ENCODE results near the gene PRRC1. TPM values are rescaled to one million over a fixed set of nuclear protein-coding genes. Genes with fewer than 3 reads are reported as not detected.

Gene PRRC1
- polyA plus RNA-seq, 1 of the 3 experiments (the other 2 are of a cell fraction) = 26.6 TPM

GRCh38 chr5:127563136-127563535 is 45.7 kb downstream of the PRRC1 start:
- Histone ChIP-seq H3K79me2 (ENCODE audit: insufficient read depth) (no peaks in the 10 kb centered on the region), H3K9ac (no peak overlapping the region), H3K4me3 (ENCODE audit: low read depth in 2 of 2, low read length in 1 of 2) (no peak overlapping the region), H3K27me3 (ENCODE audit: insufficient read depth) (peaks cover 23% of the 10 kb centered on the region; the same call in 1 of the 2 replicates), H3K9me3 (no peaks in the 10 kb centered on the region), H3K9me2 (no peaks in the 10 kb centered on the region), H3K36me3 (replicated peaks in 1 of 2; ENCODE audit: control insufficient read depth in 1 of 2, insufficient read depth in 2 of 2, low read length in 1 of 2) (no peaks in the 10 kb centered on the region), H3K27ac (ENCODE audit: low read depth in 2 of 2, low read length in 1 of 2) (no peak overlapping the region), H2AFZ (ENCODE audit: low read depth) (no peak overlapping the region), H3F3A (replicated peaks; ENCODE audit: insufficient read depth) (no peaks in the 10 kb centered on the region), H3K4me1 (ENCODE audit: control insufficient read depth in 1 of 2, insufficient read depth in 2 of 2, low read depth in 1 of 2, low read length in 1 of 2) (no peaks in the 10 kb centered on the region), H4K20me1 (ENCODE audit: insufficient read depth) (no peaks in the 10 kb centered on the region), H3K4me2 (no peak overlapping the region)
- POLR2A ChIA-PET = no interaction called here
- no peak for TF ChIP-seq EZH2phosphoT487 (IDR thresholded peaks at IDR 0.05; ENCODE audit: borderline replicate concordance, low read depth)
- no peak for TF ChIP-seq USF1 (IDR thresholded peaks at IDR 0.05; ENCODE audit: borderline replicate concordance, low read depth)
- no peak for TF ChIP-seq TAF1 (IDR thresholded peaks at IDR 0.05; ENCODE audit: borderline replicate concordance, low read depth, low read length)
- no peak for TF ChIP-seq POLR2AphosphoS5 (IDR thresholded peaks at IDR 0.05; ENCODE audit: low read depth, low read length)
- no peak for TF ChIP-seq FOSL2 (IDR thresholded peaks at IDR 0.05; ENCODE audit: borderline replicate concordance, low read depth)
- no peak for TF ChIP-seq NRF1 (IDR thresholded peaks at IDR 0.05; ENCODE audit: low read depth, low read length)
- CTCF ChIA-PET = interaction anchor here (0.6 to 2.2 kb wide), 9 partner anchors 10 to 1568 kb away, joined by 3 to 12 read pairs (median 4); no protein-coding TSS in a partner anchor
- no peak for DNase-seq
- WGBS (ENCODE audit: low lambda C conversion rate) = 33% methylated on average over 2 of the region's 2 CpGs

GRCh38 chr5:127564002-127564769 is 46.7 kb downstream of the PRRC1 start:
- Histone ChIP-seq H3K4me2 (no peak overlapping the region), H3K27ac (ENCODE audit: low read depth in 2 of 2, low read length in 1 of 2) (no peak overlapping the region), H3K9me2 (no peaks in the 10 kb centered on the region), H3F3A (replicated peaks; ENCODE audit: insufficient read depth) (no peaks in the 10 kb centered on the region), H3K4me1 (ENCODE audit: control insufficient read depth in 1 of 2, insufficient read depth in 2 of 2, low read depth in 1 of 2, low read length in 1 of 2) (no peaks in the 10 kb centered on the region), H3K9ac (no peak overlapping the region), H3K4me3 (ENCODE audit: low read depth in 2 of 2, low read length in 1 of 2) (no peak overlapping the region; a peak in 1 of 4 replicates), H4K20me1 (ENCODE audit: insufficient read depth) (no peaks in the 10 kb centered on the region), H2AFZ (ENCODE audit: low read depth) (no peak overlapping the region), H3K79me2 (ENCODE audit: insufficient read depth) (no peaks in the 10 kb centered on the region), H3K27me3 (ENCODE audit: insufficient read depth) (peaks cover 27% of the 10 kb centered on the region; the same call in 1 of the 2 replicates), H3K36me3 (replicated peaks in 1 of 2; ENCODE audit: control insufficient read depth in 1 of 2, insufficient read depth in 2 of 2, low read length in 1 of 2) (no peaks in the 10 kb centered on the region), H3K9me3 (no peaks in the 10 kb centered on the region)
- DNase-seq = peak; percentile 48
- ChIA-PET POLR2A (no interaction called here), CTCF (interaction anchor here (0.5 to 2.2 kb wide), 13 partner anchors 9 to 1035 kb away, joined by 3 to 12 read pairs (median 4); no protein-coding TSS in a partner anchor)
- TF ChIP-seq SMC3 (IDR thresholded peaks at IDR 0.05; ENCODE audit: low read depth, low read length) (peak; percentile 42), CTCF (IDR thresholded peaks at IDR 0.05) (peak; percentile 74), YY1 (IDR thresholded peaks at IDR 0.05; ENCODE audit: low read depth) (no peak), FOXM1 (IDR thresholded peaks at IDR 0.05; ENCODE audit: low read depth) (no peak), EZH2phosphoT487 (IDR thresholded peaks at IDR 0.05; ENCODE audit: borderline replicate concordance, low read depth) (no peak), RXRA (IDR thresholded peaks at IDR 0.05; ENCODE audit: borderline replicate concordance, low read depth) (no peak), RAD21 (IDR thresholded peaks at IDR 0.05; ENCODE audit: low read length) (peak; percentile 81), MXI1 (IDR thresholded peaks at IDR 0.05; ENCODE audit: low read depth, low read length) (no peak)
- TF ChIP-seq, protein P1, sequence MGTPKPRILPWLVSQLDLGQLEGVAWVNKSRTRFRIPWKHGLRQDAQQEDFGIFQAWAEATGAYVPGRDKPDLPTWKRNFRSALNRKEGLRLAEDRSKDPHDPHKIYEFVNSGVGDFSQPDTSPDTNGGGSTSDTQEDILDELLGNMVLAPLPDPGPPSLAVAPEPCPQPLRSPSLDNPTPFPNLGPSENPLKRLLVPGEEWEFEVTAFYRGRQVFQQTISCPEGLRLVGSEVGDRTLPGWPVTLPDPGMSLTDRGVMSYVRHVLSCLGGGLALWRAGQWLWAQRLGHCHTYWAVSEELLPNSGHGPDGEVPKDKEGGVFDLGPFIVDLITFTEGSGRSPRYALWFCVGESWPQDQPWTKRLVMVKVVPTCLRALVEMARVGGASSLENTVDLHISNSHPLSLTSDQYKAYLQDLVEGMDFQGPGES (IDR thresholded peaks at IDR 0.05; ENCODE audit: low read depth, low read length) = no peak
- 58% methylated on average over 2 of the region's 2 CpGs for WGBS (ENCODE audit: low lambda C conversion rate)

Measured in SK-N-SH (cell line).